Bronchial epithelial cell (primary cell): Measurements from ENCODE around the gene HLA-DMA. TPM values are rescaled to one million over a fixed set of nuclear protein-coding genes. Genes with fewer than 3 reads are reported as not detected.
A peak's percentile ranks its signal among the peaks of the same experiment; 100 is the strongest.

Experiments used
- DNase-seq: peaks from one replicate; pipeline ENCODE4 v3.0.0-alpha.2; 2010; ENCODE audit warnings: low read depth
- FAIRE-seq: peaks from 2 replicates; lab custom pipeline; 2011; peaks lifted over from hg19 to GRCh38; lab: Jason Lieb, UNC
- H3K27me3 ChIP-seq: 2 replicates; pipeline ENCODE4 v1.5.1; 2011; ENCODE audit warnings: low read length; ENCODE audit not compliant: control insufficient read depth, insufficient read depth
- H3K36me3 ChIP-seq: 2 replicates; pipeline ENCODE4 v1.5.1; 2011; ENCODE audit warnings: low read length; ENCODE audit not compliant: control insufficient read depth, insufficient read depth
- H3K4me3 ChIP-seq: 2 replicates; pipeline ENCODE4 v1.5.1; 2011; ENCODE audit warnings: mild to moderate bottlenecking, low read depth, low read length, control low read depth
- total RNA-seq: library from RNA; depleted of rRNA; stranded (reverse); fragments of >200 nt; gene quantifications from 2 replicates; pipeline ENCODE4 v1.2.1, GENCODE V29; 2014
- TF ChIP-seq, protein P1 (sequence below): IDR thresholded peaks from 2 replicates; pipeline ENCODE4 v1.5.1; 2011; ENCODE audit warnings: mild to moderate bottlenecking, moderate library complexity, low read length, control low read depth, inconsistent platforms; ENCODE audit not compliant: insufficient read depth, severe bottlenecking

HLA-DMA gene
- total RNA-seq, 1 donor from 2014 or later, result 0.26 TPM

DNA sequence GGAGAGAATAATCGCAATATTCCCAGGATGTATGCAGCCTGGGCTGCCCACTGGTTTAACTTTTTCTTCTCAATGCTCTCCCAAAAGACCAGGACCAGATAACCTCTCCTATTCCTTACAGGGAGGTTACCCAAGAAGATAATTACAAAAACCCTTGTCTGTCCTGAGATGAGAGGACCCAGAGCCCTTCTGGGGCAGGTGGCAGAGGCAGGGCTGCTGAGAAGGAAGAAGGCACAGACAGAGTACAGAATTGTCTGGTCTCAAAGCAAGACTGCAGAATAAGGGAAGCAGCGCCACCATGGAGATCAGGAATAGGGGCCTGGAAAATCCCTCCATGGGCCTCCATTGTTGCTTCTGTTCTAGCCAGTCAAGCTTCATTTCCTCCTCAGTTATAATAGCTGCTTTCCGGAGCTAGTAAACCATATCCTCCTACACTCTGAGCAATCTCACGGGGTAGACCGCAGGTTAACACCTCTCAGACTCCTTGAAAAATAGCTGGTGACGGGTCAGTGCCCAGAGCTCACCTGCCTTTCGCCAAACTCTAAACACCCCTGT, 11.6 kb downstream of the HLA-DMA start:
- peaks cover 3% of the 10 kb centered on the region for H3K27me3 ChIP-seq
- no peak for DNase-seq
- FAIRE-seq, result no peak
- no peak overlapping the region for H3K4me3 ChIP-seq
- TF ChIP-seq, protein P1, sequence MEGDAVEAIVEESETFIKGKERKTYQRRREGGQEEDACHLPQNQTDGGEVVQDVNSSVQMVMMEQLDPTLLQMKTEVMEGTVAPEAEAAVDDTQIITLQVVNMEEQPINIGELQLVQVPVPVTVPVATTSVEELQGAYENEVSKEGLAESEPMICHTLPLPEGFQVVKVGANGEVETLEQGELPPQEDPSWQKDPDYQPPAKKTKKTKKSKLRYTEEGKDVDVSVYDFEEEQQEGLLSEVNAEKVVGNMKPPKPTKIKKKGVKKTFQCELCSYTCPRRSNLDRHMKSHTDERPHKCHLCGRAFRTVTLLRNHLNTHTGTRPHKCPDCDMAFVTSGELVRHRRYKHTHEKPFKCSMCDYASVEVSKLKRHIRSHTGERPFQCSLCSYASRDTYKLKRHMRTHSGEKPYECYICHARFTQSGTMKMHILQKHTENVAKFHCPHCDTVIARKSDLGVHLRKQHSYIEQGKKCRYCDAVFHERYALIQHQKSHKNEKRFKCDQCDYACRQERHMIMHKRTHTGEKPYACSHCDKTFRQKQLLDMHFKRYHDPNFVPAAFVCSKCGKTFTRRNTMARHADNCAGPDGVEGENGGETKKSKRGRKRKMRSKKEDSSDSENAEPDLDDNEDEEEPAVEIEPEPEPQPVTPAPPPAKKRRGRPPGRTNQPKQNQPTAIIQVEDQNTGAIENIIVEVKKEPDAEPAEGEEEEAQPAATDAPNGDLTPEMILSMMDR, result no peak
- H3K36me3 ChIP-seq, result no peaks in the 10 kb centered on the region

DNA sequence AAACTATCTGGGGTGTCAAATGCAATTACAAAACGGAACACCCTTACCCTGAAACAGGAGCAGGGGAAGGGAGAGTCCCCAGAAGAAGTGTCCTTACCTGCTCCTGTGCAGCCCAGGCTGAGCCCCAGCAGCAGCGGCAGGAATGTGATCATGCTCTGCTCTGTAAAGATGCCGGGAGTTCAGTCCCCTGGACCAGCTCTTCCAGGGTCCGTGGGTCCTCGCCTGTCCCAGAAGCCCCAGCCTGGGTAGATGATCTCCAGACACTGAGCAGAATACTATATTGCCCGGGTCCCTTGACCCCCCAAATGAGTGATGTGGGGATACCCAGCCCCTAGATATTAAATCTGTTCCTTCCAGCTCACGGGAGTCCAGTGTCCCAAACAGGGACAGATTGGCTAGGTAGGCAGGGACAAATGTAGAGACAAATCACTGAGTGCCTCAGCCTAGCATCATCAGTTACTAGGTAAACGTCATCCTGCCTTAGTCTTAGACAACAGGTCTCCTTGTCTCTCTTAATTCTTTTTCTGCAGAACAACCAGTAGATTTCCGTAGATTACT, 12.2 kb downstream of the HLA-DMA start, which contains the start of gene HLA-DMB:
Gene HLA-DMB, minus strand, starts transcription at position 373 of the 558 bp plus-strand sequence. Its CDS starts 221 bp downstream, at position 152.
- H3K4me3 ChIP-seq, result no peak within 1 kb of the TSS
- peaks cover 6% of the 10 kb centered on the region for H3K27me3 ChIP-seq
- DNase-seq, result peak; percentile 85
- H3K36me3 ChIP-seq, result no peaks in the 10 kb centered on the region
- no peak for FAIRE-seq
- TF ChIP-seq, protein P1, result no peak

DNA sequence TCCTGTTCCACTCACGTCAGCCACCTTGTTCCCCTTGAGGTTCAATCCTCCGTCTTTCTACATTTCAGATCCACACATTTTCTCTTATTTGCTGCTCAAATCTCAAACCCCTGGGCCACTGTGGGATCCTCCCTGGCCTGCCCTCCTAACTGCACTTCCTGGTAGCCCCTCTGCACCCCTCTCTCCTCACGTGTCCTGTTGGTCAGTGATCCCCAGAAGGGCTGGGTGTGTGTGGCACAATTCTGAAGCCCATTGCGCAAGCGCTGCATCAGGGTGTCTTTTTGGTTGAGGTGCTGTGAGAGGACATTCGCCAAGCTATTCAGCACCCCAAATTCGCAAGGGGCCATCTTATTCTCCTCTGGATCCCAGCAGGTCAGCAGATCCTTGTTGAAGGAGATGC, 14.4 kb downstream of the HLA-DMA start:
- DNase-seq, result no peak
- H3K4me3 ChIP-seq, result no peak overlapping the region
- H3K27me3 ChIP-seq, result peaks cover 10% of the 10 kb centered on the region
- FAIRE-seq, result no peak
- TF ChIP-seq, protein P1, result no peak
- H3K36me3 ChIP-seq, result no peaks in the 10 kb centered on the region

DNA sequence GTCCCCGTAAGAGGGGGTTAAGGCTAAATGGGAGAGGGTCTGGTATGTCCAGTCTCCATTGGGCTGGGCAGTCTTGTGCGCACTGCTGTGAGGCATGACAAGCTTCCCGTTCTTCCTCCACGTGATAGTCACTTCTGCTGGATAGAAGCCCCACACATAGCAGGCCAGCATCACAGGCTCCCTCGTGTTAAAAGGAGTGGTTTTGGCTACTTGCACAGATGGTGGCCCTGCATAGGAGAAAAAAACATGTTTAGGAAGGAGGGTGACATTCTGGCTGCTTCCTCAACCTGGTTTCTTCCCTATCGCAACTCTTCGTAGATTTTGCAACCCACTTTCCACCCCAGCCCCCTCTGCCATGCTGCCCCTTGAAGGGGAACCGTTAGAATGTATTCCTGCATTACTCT, 15.7 kb downstream of the HLA-DMA start:
- Histone ChIP-seq H3K36me3 (no peaks in the 10 kb centered on the region), H3K4me3 (no peak overlapping the region), H3K27me3 (peaks cover 10% of the 10 kb centered on the region)
- TF ChIP-seq, protein P1, result no peak
- DNase-seq, result no peak
- FAIRE-seq, result no peak

DNA sequence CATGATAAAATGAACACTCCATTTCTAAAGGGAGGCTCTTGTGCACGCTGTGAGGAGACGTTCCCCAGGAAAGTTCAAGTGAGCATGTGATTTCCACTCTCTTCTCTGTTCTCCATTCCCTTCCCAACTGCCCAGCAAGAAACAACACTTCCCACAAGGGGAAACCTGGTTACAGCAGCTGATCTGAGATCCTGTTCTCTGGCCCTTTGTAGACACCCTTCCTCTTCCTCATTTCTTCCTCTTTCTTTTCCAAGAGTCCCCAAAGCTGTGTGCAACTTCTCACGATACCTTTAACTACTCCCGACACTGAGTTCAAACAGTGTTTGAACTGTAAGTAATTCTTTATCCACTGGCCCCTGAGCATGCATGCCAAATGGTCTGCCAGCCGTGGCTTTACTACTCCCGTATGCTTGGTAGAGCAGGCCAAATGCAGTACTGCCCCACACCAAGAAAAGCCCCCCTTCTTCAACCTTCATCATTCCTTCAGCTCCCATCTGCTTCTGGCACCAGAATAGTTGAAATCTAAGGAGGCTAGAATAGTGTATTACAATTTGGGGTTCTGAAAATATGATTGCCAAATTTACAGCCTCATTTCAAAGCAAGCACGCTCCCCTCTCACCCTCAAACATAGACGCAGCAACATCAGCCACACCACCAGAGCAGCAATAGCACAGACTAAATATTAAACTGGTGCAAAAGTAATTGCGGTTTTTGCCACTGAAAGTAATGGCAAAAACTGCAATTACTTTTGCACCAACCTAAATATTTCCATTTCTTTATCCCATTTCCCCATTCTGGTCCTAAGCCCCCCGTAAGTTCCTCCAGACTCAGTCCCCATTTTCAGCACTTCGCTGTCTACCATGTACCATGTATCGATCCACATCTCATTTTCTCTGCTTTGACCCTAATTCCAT, 16.4 kb downstream of the HLA-DMA start:
- FAIRE-seq (no peak), DNase-seq (no peak)
- Histone ChIP-seq H3K36me3 (no peaks in the 10 kb centered on the region), H3K27me3 (peaks cover 10% of the 10 kb centered on the region), H3K4me3 (no peak overlapping the region)
- TF ChIP-seq, protein P1, result no peak
